ENCODE results near the gene GOSR2.
A peak's percentile ranks its signal among the peaks of the same experiment; 100 is the strongest.

The GOSR2 gene

GRCh38 chr17:46922804-46923635 is at the start of gene GOSR2:
GOSR2 (plus strand) TSS chr17:46923160; CDS start chr17:46923193, 33 bp downstream.
- peak; percentile 79 to 88 (median 84) for DNase-seq (ENCODE audit: low read depth in 3 of 3)

- no peak for DNase-seq (ENCODE audit: low read depth in 3 of 3)
Measured at GRCh38 chr17:46873941-46874645, 48.9 kb upstream of the GOSR2 start.

- DNase-seq (ENCODE audit: low read depth in 3 of 3), result no peak
Measured at GRCh38 chr17:46874906-46875305, 48.1 kb upstream of the GOSR2 start.

- DNase-seq (ENCODE audit: low read depth in 3 of 3), result no peak
Measured at GRCh38 chr17:46875849-46876352, 47.1 kb upstream of the GOSR2 start.

GRCh38 chr17:46876353-46876887 is 46.5 kb upstream of the GOSR2 start:
- DNase-seq (ENCODE audit: low read depth in 3 of 3), result no peak

- no peak for DNase-seq (ENCODE audit: low read depth in 3 of 3)
Measured at GRCh38 chr17:46876926-46877325, 46.0 kb upstream of the GOSR2 start.

GRCh38 chr17:46877466-46877865 is 45.5 kb upstream of the GOSR2 start:
- DNase-seq (ENCODE audit: low read depth in 3 of 3), result no peak

GRCh38 chr17:46878055-46878454 is 44.9 kb upstream of the GOSR2 start:
- no peak for DNase-seq (ENCODE audit: low read depth in 3 of 3)

GRCh38 chr17:46879101-46879500 is 43.9 kb upstream of the GOSR2 start:
- no peak for DNase-seq (ENCODE audit: low read depth in 3 of 3)

GRCh38 chr17:46881015-46881414 is 41.9 kb upstream of the GOSR2 start:
- DNase-seq (ENCODE audit: low read depth in 3 of 3), result no peak

- no peak for DNase-seq (ENCODE audit: low read depth in 3 of 3)
Measured at GRCh38 chr17:46882666-46883065, 40.3 kb upstream of the GOSR2 start.

- no peak for DNase-seq (ENCODE audit: low read depth in 3 of 3)
Measured at GRCh38 chr17:46883871-46884520, 39.0 kb upstream of the GOSR2 start.

GRCh38 chr17:46884552-46884951 is 38.4 kb upstream of the GOSR2 start:
- DNase-seq (ENCODE audit: low read depth in 3 of 3), result no peak

GRCh38 chr17:46885415-46886309 is 37.3 kb upstream of the GOSR2 start:
- DNase-seq (ENCODE audit: low read depth in 3 of 3), result no peak

GRCh38 chr17:46886310-46886663 is 36.7 kb upstream of the GOSR2 start:
- DNase-seq (ENCODE audit: low read depth in 3 of 3), result no peak

- DNase-seq (ENCODE audit: low read depth in 3 of 3), result no peak
Measured at GRCh38 chr17:46887717-46888116, 35.2 kb upstream of the GOSR2 start.

GRCh38 chr17:46888727-46889126 is 34.2 kb upstream of the GOSR2 start:
- no peak for DNase-seq (ENCODE audit: low read depth in 3 of 3)

GRCh38 chr17:46889519-46889918 is 33.4 kb upstream of the GOSR2 start:
- DNase-seq (ENCODE audit: low read depth in 3 of 3), result no peak

- no peak for DNase-seq (ENCODE audit: low read depth in 3 of 3)
Measured at GRCh38 chr17:46889992-46890564, 32.9 kb upstream of the GOSR2 start.

- DNase-seq (ENCODE audit: low read depth in 3 of 3), result no peak
Measured at GRCh38 chr17:46890638-46891037, 32.3 kb upstream of the GOSR2 start.

GRCh38 chr17:46892192-46892703 is 30.7 kb upstream of the GOSR2 start:
- DNase-seq (ENCODE audit: low read depth in 3 of 3), result no peak

All from stimulated activated CD4-positive, alpha-beta T cell treated with anti-CD3 and anti-CD28 coated beads, TNF-alpha, amount 100 ng/mL, for 24 hours (primary cell).